GM23338 (cell line): Measurements from ENCODE around the gene ARRDC4. TPM values are rescaled to one million over a fixed set of nuclear protein-coding genes. Genes with fewer than 3 reads are reported as not detected.

Experiments
- ATAC-seq: fragments of 200-7000 bp; cut with Tn5 transposase; 3 replicates; pipeline ENCODE4 v1.9.1; 2020
- DNase-seq: peaks from one replicate; pipeline ENCODE4 v3.0.0-alpha.2; 2015; ENCODE audit warnings: low spot score
- H2AFZ ChIP-seq: fragments of 200-600 bp; sonication (generic); 2 replicates; pipeline ENCODE4 v1.8.0; 2016; ENCODE audit warnings: antibody characterized with exemption, mild to moderate bottlenecking, moderate library complexity
- H3F3A ChIP-seq: fragments of 200-600 bp; sonication (generic); replicated peaks from 2 replicates; pipeline ENCODE4 v1.8.0; 2017; ENCODE audit warnings: antibody characterized with exemption, mixed run types, low read depth
- H3K27ac ChIP-seq: fragments of 200-600 bp; sonication (generic); 2 replicates; pipeline ENCODE4 v1.6.1; 2016; ENCODE audit warnings: low read depth
- H3K27me3 ChIP-seq: fragments of 200-600 bp; sonication (generic); 2 replicates; pipeline ENCODE4 v1.8.0; 2016; ENCODE audit warnings: mild to moderate bottlenecking, mixed run types, moderate library complexity; ENCODE audit not compliant: insufficient read depth
- H3K36me3 ChIP-seq: fragments of 200-600 bp; sonication (generic); 2 replicates; pipeline ENCODE4 v1.8.0; 2016; ENCODE audit warnings: mild to moderate bottlenecking; ENCODE audit not compliant: insufficient read depth
- H3K4me1 ChIP-seq: fragments of 200-600 bp; sonication (generic); 2 replicates; pipeline ENCODE4 v1.8.0; 2016; ENCODE audit warnings: mild to moderate bottlenecking, moderate library complexity; ENCODE audit not compliant: insufficient read depth
- H3K4me2 ChIP-seq: fragments of 200-600 bp; sonication (generic); 2 replicates; pipeline ENCODE4 v1.7.1; 2017; ENCODE audit warnings: mixed run types
- H3K4me3 ChIP-seq: fragments of 200-600 bp; sonication (generic); 2 replicates; pipeline ENCODE4 v1.6.1; 2016; ENCODE audit warnings: mixed run types
- H3K79me2 ChIP-seq: fragments of 200-600 bp; sonication (generic); replicated peaks from 2 replicates; pipeline ENCODE4 v1.8.0; 2017; ENCODE audit warnings: mild to moderate bottlenecking; ENCODE audit not compliant: insufficient read depth
- H3K9me2 ChIP-seq: fragments of 200-600 bp; sonication (generic); 2 replicates; pipeline ENCODE4 v1.8.0; 2017; ENCODE audit not compliant: insufficient read depth
- H4K20me1 ChIP-seq: fragments of 200-600 bp; sonication (generic); replicated peaks from 2 replicates; pipeline ENCODE4 v1.8.0; 2017; ENCODE audit warnings: mild to moderate bottlenecking; ENCODE audit not compliant: insufficient read depth
- H3K27ac Mint-ChIP-seq: 2 replicates; pipeline ENCODE4 v1.8.0; 2020; ENCODE audit warnings: inconsistent platforms, mild to moderate bottlenecking, moderate library complexity, mixed read lengths
- H3K27me3 Mint-ChIP-seq: 3 replicates; pipeline ENCODE4 v1.8.0; 2022; ENCODE audit warnings: low read depth, mild to moderate bottlenecking, moderate library complexity, mixed read lengths, inconsistent platforms; ENCODE audit not compliant: insufficient read depth, poor library complexity
- H3K36me3 Mint-ChIP-seq: 3 replicates; pipeline ENCODE4 v1.8.0; 2021; ENCODE audit warnings: low read depth, mild to moderate bottlenecking, inconsistent platforms, moderate library complexity, mixed read lengths
- H3K4me1 Mint-ChIP-seq: 3 replicates; pipeline ENCODE4 v1.8.0; 2020; ENCODE audit warnings: mild to moderate bottlenecking, inconsistent platforms, mixed read lengths
- H3K4me3 Mint-ChIP-seq: 3 replicates; pipeline ENCODE4 v1.8.0; 2021; ENCODE audit warnings: moderate library complexity, mild to moderate bottlenecking, inconsistent platforms, mixed read lengths
- H3K9me3 Mint-ChIP-seq: 3 replicates; pipeline ENCODE4 v1.8.0; 2020; ENCODE audit warnings: moderate library complexity, mild to moderate bottlenecking, inconsistent platforms, mixed read lengths
- CREB1 ChIP-seq: fragments of 250-450 bp; sonication (Bioruptor Pico); IDR thresholded peaks from 2 replicates; pipeline ENCODE4 v1.5.0; 2020; ENCODE audit warnings: low read depth, mild to moderate bottlenecking, moderate library complexity
- CTCF ChIP-seq, 2 experiments: fragments of 200-600 bp in 1 of 2; sonication (generic) in 1 of 2; conservative IDR thresholded peaks; 2 replicates each; pipeline versions ENCODE4 v1.5.1 to v1.6.1; 2016 to 2017; ENCODE audit warnings: antibody characterized with exemption in 2 of 2, low read depth in 2 of 2, mild to moderate bottlenecking in 2 of 2, moderate library complexity in 1 of 2
- ETS1 ChIP-seq: IDR thresholded peaks from 2 replicates; pipeline ENCODE4 v1.6.1; 2016; ENCODE audit warnings: antibody characterized with exemption
- EZH2 ChIP-seq: fragments of 200-600 bp; sonication (generic); IDR thresholded peaks from one replicate; pipeline ENCODE4 v1.8.0; 2017; ENCODE audit warnings: antibody characterized with exemption, mild to moderate bottlenecking, low read depth; ENCODE audit not compliant: unreplicated experiment
- EZH2phosphoT487 ChIP-seq: fragments of 200-600 bp; sonication (generic); IDR thresholded peaks from one replicate; pipeline ENCODE4 v1.8.1; 2018; ENCODE audit warnings: antibody characterized with exemption; ENCODE audit not compliant: unreplicated experiment
- JUNB ChIP-seq: IDR thresholded peaks from one replicate; pipeline ENCODE4 v1.6.1; 2016; ENCODE audit warnings: antibody characterized with exemption; ENCODE audit not compliant: unreplicated experiment
- NANOG ChIP-seq: IDR thresholded peaks from 2 replicates; pipeline ENCODE4 v1.6.1; 2016; ENCODE audit warnings: antibody characterized with exemption, borderline replicate concordance
- POLR2AphosphoS5 ChIP-seq: IDR thresholded peaks from 2 replicates; pipeline ENCODE4 v1.6.1; 2016; ENCODE audit warnings: antibody characterized with exemption, low read depth
- STAT1 ChIP-seq: IDR thresholded peaks from one replicate; pipeline ENCODE4 v1.6.1; 2016; ENCODE audit warnings: antibody characterized with exemption; ENCODE audit not compliant: unreplicated experiment
- ZNF114 ChIP-seq: fragments of 250-450 bp; sonication (Bioruptor Pico); IDR thresholded peaks from 2 replicates; pipeline ENCODE4 v1.5.0; 2020; ENCODE audit warnings: mild to moderate bottlenecking, moderate library complexity
- ZNF331 ChIP-seq: fragments of 250-450 bp; sonication (Bioruptor Pico); IDR thresholded peaks from 2 replicates; pipeline ENCODE4 v1.5.0; 2020; ENCODE audit warnings: low read depth, mild to moderate bottlenecking, moderate library complexity
- ZNF462 ChIP-seq: fragments of 250-450 bp; sonication (Bioruptor Pico); IDR thresholded peaks from 2 replicates; pipeline ENCODE4 v1.5.0; 2020; ENCODE audit warnings: mild to moderate bottlenecking, moderate library complexity
- polyA plus RNA-seq: library from polyadenylated mRNA; unstranded; fragments of >200 nt; fragmentation: Nextera tagmentation; extraction: Ambion mirVana; gene quantifications from 2 replicates; pipeline ENCODE4 v1.2.1, GENCODE V29; 2016
- total RNA-seq: library from RNA; depleted of rRNA; stranded (reverse); fragments of >200 nt; shearing (Covaris generic); gene quantifications from 2 replicates; pipeline ENCODE4 v1.2.3, GENCODE V29; 2014

ARRDC4 gene
- total and polyA plus RNA-seq, 2 experiments from 2014 or later, result 2.0 to 6.9 TPM

- Histone ChIP-seq H3K4me1 (no peaks in the 10 kb centered on the region), H3K79me2 (no peaks in the 10 kb centered on the region), H3K27me3 (no peaks in the 10 kb centered on the region), H4K20me1 (no peaks in the 10 kb centered on the region), H3K9me2 (0 out of 2 replicates have a peak, but pooled peaks cover 4% of the 10 kb centered on the region), H3K36me3 (no peaks in the 10 kb centered on the region; the same call in 1 of the 2 replicates), H3F3A (0 out of 2 replicates have a peak, but pooled peaks cover 6% of the 10 kb centered on the region), H3K4me3 (no peak overlapping the region), H3K4me2 (no peak overlapping the region), H3K27ac (no peak overlapping the region), H2AFZ (no peak overlapping the region)
- Mint-ChIP-seq H3K4me1 (no peaks in the 10 kb centered on the region), H3K4me3 (no peak overlapping the region), H3K27me3 (no peaks in the 10 kb centered on the region), H3K36me3 (no peaks in the 10 kb centered on the region), H3K9me3 (no peaks in the 10 kb centered on the region), H3K27ac (no peak overlapping the region)
- DNase-seq (no peak), ATAC-seq (no peak)
- TF ChIP-seq ZNF114 (CRISPR knock-in tag) (no peak), NANOG (no peak), EZH2 (no peak), CTCF (conservative IDR thresholded peaks at IDR 0.05; ENCODE audit: low read depth in 2 of 2) (no peak), ZNF331 (no peak)
Observed at GRCh38 chr15:98001663-98002194, 41.2 kb downstream of the ARRDC4 start.

GRCh38 chr15:98002419-98002818, 41.9 kb downstream of the ARRDC4 start:
- no peaks in the 10 kb centered on the region for H3K27me3 Mint-ChIP-seq
- Histone ChIP-seq H3K27me3 (no peaks in the 10 kb centered on the region), H3K4me1 (no peaks in the 10 kb centered on the region), H3K9me2 (0 out of 2 replicates have a peak, but pooled peaks cover 4% of the 10 kb centered on the region), H3K36me3 (no peaks in the 10 kb centered on the region; the same call in 1 of the 2 replicates), H3K27ac (no peak overlapping the region), H3F3A (0 out of 2 replicates have a peak, but pooled peaks cover 6% of the 10 kb centered on the region), H4K20me1 (no peaks in the 10 kb centered on the region), H3K79me2 (no peaks in the 10 kb centered on the region), H2AFZ (no peak overlapping the region), H3K4me2 (no peak overlapping the region), H3K4me3 (no peak overlapping the region)
- no peaks in the 10 kb centered on the region for H3K36me3 Mint-ChIP-seq
- ATAC-seq, result no peak
- no peak for DNase-seq
- H3K4me3 Mint-ChIP-seq, result no peak overlapping the region
- H3K9me3 Mint-ChIP-seq, result no peaks in the 10 kb centered on the region
- H3K27ac Mint-ChIP-seq, result no peak overlapping the region
- H3K4me1 Mint-ChIP-seq, result no peaks in the 10 kb centered on the region
- no peak for TF ChIP-seq JUNB
- no peak for TF ChIP-seq STAT1
- no peak for TF ChIP-seq EZH2phosphoT487
- TF ChIP-seq POLR2AphosphoS5, result no peak
- no peak for TF ChIP-seq NANOG
- no peak for TF ChIP-seq CREB1 (CRISPR knock-in tag)
- TF ChIP-seq ZNF331, result no peak
- TF ChIP-seq ZNF462 (CRISPR knock-in tag), result no peak
- no peak for TF ChIP-seq ETS1
